Measurements from ENCODE around the gene RYK. TPM values are rescaled to one million over a fixed set of nuclear protein-coding genes. Genes with fewer than 3 reads are reported as not detected.

The RYK gene
- polyA plus RNA-seq, 2 of the 4 experiments (the other 2 are of a cell fraction) = 28.4 to 41.9 TPM

DNA sequence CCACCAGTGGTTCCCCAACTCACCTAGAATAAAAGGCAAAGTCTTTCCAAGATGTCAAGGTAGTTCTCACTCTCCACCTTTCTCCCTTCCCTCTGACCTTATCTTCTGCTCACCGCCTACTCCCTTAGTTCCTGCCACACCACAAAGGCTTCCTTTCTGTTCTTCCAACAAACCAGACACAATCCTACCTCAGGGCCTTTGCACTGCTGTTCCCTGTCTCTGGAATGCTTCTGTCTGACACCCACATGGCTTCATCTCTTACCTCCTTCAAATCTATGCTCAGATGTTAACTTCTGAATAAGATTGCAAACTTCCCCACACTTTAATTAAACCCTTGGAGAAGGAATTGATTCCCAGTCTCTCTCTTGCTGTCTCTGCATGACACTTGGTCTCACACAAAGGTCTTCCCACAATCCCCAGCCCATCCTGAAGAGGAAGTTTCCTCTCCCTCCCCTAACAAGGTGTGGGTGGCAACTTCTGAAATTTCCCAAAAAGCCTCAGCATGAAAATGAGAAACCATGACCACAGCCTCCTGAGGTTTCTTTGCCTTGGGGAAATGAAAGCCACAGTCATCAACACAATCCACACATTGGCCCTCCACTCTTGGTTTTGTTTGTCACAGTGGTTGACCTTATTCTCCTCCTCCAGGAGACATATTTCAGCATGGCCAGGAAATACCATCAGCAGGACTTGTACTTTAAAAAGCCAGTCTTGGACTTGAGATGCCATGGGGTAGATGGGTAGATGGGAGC lies 3.0 kb upstream of the RYK start:
- ChIA-PET POLR2A (no interaction called here), CTCF (no interaction called here)
- FAIRE-seq (no peak), DNase-seq (ENCODE audit: low read depth in 1 of 2, low spot score in 1 of 2) (no peak), ATAC-seq (no peak)
- no peak for TF ChIP-seq SMC3 (IDR thresholded peaks at IDR 0.05)
- TF ChIP-seq HDAC2 (IDR thresholded peaks at IDR 0.05) = no peak
- TF ChIP-seq, protein P1, sequence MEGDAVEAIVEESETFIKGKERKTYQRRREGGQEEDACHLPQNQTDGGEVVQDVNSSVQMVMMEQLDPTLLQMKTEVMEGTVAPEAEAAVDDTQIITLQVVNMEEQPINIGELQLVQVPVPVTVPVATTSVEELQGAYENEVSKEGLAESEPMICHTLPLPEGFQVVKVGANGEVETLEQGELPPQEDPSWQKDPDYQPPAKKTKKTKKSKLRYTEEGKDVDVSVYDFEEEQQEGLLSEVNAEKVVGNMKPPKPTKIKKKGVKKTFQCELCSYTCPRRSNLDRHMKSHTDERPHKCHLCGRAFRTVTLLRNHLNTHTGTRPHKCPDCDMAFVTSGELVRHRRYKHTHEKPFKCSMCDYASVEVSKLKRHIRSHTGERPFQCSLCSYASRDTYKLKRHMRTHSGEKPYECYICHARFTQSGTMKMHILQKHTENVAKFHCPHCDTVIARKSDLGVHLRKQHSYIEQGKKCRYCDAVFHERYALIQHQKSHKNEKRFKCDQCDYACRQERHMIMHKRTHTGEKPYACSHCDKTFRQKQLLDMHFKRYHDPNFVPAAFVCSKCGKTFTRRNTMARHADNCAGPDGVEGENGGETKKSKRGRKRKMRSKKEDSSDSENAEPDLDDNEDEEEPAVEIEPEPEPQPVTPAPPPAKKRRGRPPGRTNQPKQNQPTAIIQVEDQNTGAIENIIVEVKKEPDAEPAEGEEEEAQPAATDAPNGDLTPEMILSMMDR (IDR thresholded peaks at IDR 0.05) = no peak
- TF ChIP-seq RCOR1 (IDR thresholded peaks at IDR 0.05; ENCODE audit: low read depth, low read length) = no peak
- no peak for TF ChIP-seq KDM1A (IDR thresholded peaks at IDR 0.05; ENCODE audit: low read depth)
- TF ChIP-seq HEYL (CRISPR knock-in tag; IDR thresholded peaks at IDR 0.05) = no peak
- TF ChIP-seq POLR2A (IDR thresholded peaks at IDR 0.05; ENCODE audit: low read length) = no peak
- TF ChIP-seq, protein P2, sequence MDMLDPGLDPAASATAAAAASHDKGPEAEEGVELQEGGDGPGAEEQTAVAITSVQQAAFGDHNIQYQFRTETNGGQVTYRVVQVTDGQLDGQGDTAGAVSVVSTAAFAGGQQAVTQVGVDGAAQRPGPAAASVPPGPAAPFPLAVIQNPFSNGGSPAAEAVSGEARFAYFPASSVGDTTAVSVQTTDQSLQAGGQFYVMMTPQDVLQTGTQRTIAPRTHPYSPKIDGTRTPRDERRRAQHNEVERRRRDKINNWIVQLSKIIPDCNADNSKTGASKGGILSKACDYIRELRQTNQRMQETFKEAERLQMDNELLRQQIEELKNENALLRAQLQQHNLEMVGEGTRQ (IDR thresholded peaks at IDR 0.05) = no peak
- TF ChIP-seq HOXB5 (CRISPR knock-in tag; IDR thresholded peaks at IDR 0.05) = no peak
- TF ChIP-seq CHD2 (IDR thresholded peaks at IDR 0.05; ENCODE audit: low read length, partially characterized antibody) = no peak
- TF ChIP-seq KDM5A (IDR thresholded peaks at IDR 0.05) = no peak
- TF ChIP-seq, protein P3, sequence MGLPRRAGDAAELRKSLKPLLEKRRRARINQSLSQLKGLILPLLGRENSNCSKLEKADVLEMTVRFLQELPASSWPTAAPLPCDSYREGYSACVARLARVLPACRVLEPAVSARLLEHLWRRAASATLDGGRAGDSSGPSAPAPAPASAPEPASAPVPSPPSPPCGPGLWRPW (IDR thresholded peaks at IDR 0.05) = no peak
- TF ChIP-seq, protein P4, sequence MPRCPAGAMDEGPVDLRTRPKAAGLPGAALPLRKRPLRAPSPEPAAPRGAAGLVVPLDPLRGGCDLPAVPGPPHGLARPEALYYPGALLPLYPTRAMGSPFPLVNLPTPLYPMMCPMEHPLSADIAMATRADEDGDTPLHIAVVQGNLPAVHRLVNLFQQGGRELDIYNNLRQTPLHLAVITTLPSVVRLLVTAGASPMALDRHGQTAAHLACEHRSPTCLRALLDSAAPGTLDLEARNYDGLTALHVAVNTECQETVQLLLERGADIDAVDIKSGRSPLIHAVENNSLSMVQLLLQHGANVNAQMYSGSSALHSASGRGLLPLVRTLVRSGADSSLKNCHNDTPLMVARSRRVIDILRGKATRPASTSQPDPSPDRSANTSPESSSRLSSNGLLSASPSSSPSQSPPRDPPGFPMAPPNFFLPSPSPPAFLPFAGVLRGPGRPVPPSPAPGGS (IDR thresholded peaks at IDR 0.05) = no peak
- no peak for TF ChIP-seq JUNB (IDR thresholded peaks at IDR 0.05)
- TF ChIP-seq MAZ (IDR thresholded peaks at IDR 0.05; ENCODE audit: borderline replicate concordance, low read depth, low read length) = no peak
- TF ChIP-seq, protein P5, sequence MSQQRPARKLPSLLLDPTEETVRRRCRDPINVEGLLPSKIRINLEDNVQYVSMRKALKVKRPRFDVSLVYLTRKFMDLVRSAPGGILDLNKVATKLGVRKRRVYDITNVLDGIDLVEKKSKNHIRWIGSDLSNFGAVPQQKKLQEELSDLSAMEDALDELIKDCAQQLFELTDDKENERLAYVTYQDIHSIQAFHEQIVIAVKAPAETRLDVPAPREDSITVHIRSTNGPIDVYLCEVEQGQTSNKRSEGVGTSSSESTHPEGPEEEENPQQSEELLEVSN (IDR thresholded peaks at IDR 0.05; ENCODE audit: borderline replicate concordance, low read depth) = no peak
- no peak for TF ChIP-seq RNF2 (IDR thresholded peaks at IDR 0.05; ENCODE audit: borderline replicate concordance, low read depth)
- TF ChIP-seq PHF8 (IDR thresholded peaks at IDR 0.05; ENCODE audit: borderline replicate concordance, low read depth) = no peak
- TF ChIP-seq RARB (CRISPR knock-in tag; IDR thresholded peaks at IDR 0.05) = no peak
- Histone ChIP-seq H3K9me3 (no peaks in the 10 kb centered on the region), H3K27ac (no peak overlapping the region), H3K4me1 (peaks cover 14% of the 10 kb centered on the region), H3K4me3 (no peak overlapping the region), H3K4me2 (no peak overlapping the region)
- WGBS (ENCODE audit: missing lambda C conversion rate) = 92% methylated on average over 1 of the region's 1 CpG

DNA sequence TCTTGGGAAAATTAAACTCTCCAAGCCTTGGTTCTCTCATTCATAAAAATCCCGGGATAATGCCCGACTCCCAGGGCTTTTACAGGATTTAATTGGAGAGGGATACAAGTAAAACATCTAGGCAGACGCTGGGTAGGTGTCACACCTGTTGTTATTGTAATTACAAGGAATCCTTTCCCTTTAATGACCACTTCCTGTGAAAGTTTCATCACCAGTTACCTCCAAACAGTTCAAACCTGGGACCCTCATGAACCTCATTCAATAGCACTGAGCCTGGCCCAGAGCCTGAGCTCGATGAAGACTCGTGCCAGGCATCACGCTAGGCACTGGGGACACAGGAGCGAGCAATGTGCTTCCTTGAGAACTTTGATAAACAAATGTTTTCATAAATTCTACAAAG lies 2.1 kb upstream of the RYK start:
- Histone ChIP-seq H3K9me3 (no peaks in the 10 kb centered on the region), H3K4me2 (no peak overlapping the region), H3K27ac (no peak overlapping the region; a peak in 1 of 6 replicates), H3K4me3 (no peak overlapping the region), H3K4me1 (peaks cover 12% of the 10 kb centered on the region; the same call in 2 of the 3 replicates)
- CTCF ChIA-PET = no interaction called here
- 84% methylated on average over 7 of the region's 7 CpGs for WGBS (ENCODE audit: missing lambda C conversion rate)
- TF ChIP-seq, protein P6, sequence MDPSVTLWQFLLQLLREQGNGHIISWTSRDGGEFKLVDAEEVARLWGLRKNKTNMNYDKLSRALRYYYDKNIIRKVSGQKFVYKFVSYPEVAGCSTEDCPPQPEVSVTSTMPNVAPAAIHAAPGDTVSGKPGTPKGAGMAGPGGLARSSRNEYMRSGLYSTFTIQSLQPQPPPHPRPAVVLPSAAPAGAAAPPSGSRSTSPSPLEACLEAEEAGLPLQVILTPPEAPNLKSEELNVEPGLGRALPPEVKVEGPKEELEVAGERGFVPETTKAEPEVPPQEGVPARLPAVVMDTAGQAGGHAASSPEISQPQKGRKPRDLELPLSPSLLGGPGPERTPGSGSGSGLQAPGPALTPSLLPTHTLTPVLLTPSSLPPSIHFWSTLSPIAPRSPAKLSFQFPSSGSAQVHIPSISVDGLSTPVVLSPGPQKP (IDR thresholded peaks at IDR 0.05; ENCODE audit: low read depth, low read length) = no peak
- TF ChIP-seq, protein P7, sequence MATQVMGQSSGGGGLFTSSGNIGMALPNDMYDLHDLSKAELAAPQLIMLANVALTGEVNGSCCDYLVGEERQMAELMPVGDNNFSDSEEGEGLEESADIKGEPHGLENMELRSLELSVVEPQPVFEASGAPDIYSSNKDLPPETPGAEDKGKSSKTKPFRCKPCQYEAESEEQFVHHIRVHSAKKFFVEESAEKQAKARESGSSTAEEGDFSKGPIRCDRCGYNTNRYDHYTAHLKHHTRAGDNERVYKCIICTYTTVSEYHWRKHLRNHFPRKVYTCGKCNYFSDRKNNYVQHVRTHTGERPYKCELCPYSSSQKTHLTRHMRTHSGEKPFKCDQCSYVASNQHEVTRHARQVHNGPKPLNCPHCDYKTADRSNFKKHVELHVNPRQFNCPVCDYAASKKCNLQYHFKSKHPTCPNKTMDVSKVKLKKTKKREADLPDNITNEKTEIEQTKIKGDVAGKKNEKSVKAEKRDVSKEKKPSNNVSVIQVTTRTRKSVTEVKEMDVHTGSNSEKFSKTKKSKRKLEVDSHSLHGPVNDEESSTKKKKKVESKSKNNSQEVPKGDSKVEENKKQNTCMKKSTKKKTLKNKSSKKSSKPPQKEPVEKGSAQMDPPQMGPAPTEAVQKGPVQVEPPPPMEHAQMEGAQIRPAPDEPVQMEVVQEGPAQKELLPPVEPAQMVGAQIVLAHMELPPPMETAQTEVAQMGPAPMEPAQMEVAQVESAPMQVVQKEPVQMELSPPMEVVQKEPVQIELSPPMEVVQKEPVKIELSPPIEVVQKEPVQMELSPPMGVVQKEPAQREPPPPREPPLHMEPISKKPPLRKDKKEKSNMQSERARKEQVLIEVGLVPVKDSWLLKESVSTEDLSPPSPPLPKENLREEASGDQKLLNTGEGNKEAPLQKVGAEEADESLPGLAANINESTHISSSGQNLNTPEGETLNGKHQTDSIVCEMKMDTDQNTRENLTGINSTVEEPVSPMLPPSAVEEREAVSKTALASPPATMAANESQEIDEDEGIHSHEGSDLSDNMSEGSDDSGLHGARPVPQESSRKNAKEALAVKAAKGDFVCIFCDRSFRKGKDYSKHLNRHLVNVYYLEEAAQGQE (IDR thresholded peaks at IDR 0.05) = no peak
- TF ChIP-seq ZNF302 (CRISPR knock-in tag; IDR thresholded peaks at IDR 0.05) = no peak
- TF ChIP-seq KDM5A (IDR thresholded peaks at IDR 0.05) = no peak
- TF ChIP-seq POLR2A (IDR thresholded peaks at IDR 0.05; ENCODE audit: low read length) = no peak
- TF ChIP-seq ESRRA (IDR thresholded peaks at IDR 0.05; ENCODE audit: borderline replicate concordance, low read length) = no peak
- no peak for TF ChIP-seq JUN (IDR thresholded peaks at IDR 0.05)
- no peak for TF ChIP-seq EP300 (IDR thresholded peaks at IDR 0.05)
- TF ChIP-seq HOXB5 (CRISPR knock-in tag; IDR thresholded peaks at IDR 0.05) = no peak
- TF ChIP-seq EHMT2 (IDR thresholded peaks at IDR 0.05; ENCODE audit: low read depth) = no peak
- no peak for TF ChIP-seq RARB (CRISPR knock-in tag; IDR thresholded peaks at IDR 0.05)
- no peak for TF ChIP-seq GATA3 (IDR thresholded peaks at IDR 0.05; ENCODE audit: borderline replicate concordance)
- TF ChIP-seq HDAC2 (IDR thresholded peaks at IDR 0.05) = no peak
- no peak for DNase-seq (ENCODE audit: low read depth in 1 of 2, low spot score in 1 of 2)
- POLR2A ChIA-PET = no interaction called here
- no peak for ATAC-seq
- FAIRE-seq = no peak

Data from A549 (cell line).